DOHH2 (cell line): ENCODE results near the gene IL22RA2.

ENCODE experiments used
- H3F3A ChIP-seq: fragments of 200-600 bp; sonication (generic), shearing (Covaris generic); 2 replicates; pipeline ENCODE4 v1.6.0; 2016; ENCODE audit warnings: antibody characterized with exemption, mild to moderate bottlenecking; ENCODE audit not compliant: control insufficient read depth, insufficient read depth
- H3K27ac ChIP-seq: fragments of 200-600 bp; sonication (generic); 2 replicates; pipeline ENCODE4 v1.5.1; 2014; ENCODE audit warnings: low read depth, mild to moderate bottlenecking, low read length, moderate library complexity
- H3K27me3 ChIP-seq: fragments of 200-600 bp; sonication (generic); 2 replicates; pipeline ENCODE4 v1.6.1; 2014; ENCODE audit warnings: mild to moderate bottlenecking, low read length, mixed read lengths; ENCODE audit not compliant: control insufficient read depth
- H3K36me3 ChIP-seq: fragments of 200-600 bp; sonication (generic); 2 replicates; pipeline ENCODE4 v1.6.1; 2014; ENCODE audit warnings: mild to moderate bottlenecking, low read length, moderate library complexity, mixed read lengths; ENCODE audit not compliant: control insufficient read depth
- H3K4me1 ChIP-seq: fragments of 200-600 bp; sonication (generic); 2 replicates; pipeline ENCODE4 v1.6.1; 2014; ENCODE audit warnings: mild to moderate bottlenecking, low read length, mixed read lengths; ENCODE audit not compliant: control insufficient read depth
- H3K4me2 ChIP-seq: fragments of 200-600 bp; sonication (generic); 2 replicates; pipeline ENCODE4 v1.6.0; 2014; ENCODE audit warnings: mild to moderate bottlenecking, low read length, moderate library complexity
- H3K4me3 ChIP-seq: fragments of 200-600 bp; sonication (generic); 2 replicates; pipeline ENCODE4 v1.5.1; 2014; ENCODE audit warnings: mild to moderate bottlenecking, low read length, mixed read lengths
- H3K79me2 ChIP-seq: fragments of 200-600 bp; sonication (generic); 2 replicates; pipeline ENCODE4 v1.6.1; 2014; ENCODE audit warnings: mild to moderate bottlenecking, low read length, mixed read lengths; ENCODE audit not compliant: control insufficient read depth
- H3K9me2 ChIP-seq: fragments of 200-600 bp; sonication (generic); replicated peaks from 2 replicates; pipeline ENCODE4 v1.6.1; 2014; ENCODE audit warnings: mild to moderate bottlenecking, low read length, mixed read lengths; ENCODE audit not compliant: control insufficient read depth
- H3K9me3 ChIP-seq: fragments of 200-600 bp; sonication (generic); 2 replicates; pipeline ENCODE4 v1.6.1; 2014; ENCODE audit warnings: antibody characterized with exemption, low read length, mixed read lengths; ENCODE audit not compliant: control insufficient read depth, insufficient read depth
- H4K20me1 ChIP-seq: fragments of 200-600 bp; sonication (generic); 2 replicates; pipeline ENCODE4 v1.6.0; 2014; ENCODE audit warnings: low read depth, mild to moderate bottlenecking, antibody characterized with exemption, low read length, moderate library complexity; ENCODE audit not compliant: control insufficient read depth, insufficient read depth
- EZH2phosphoT487 ChIP-seq: fragments of 200-600 bp; sonication (generic); IDR thresholded peaks from 2 replicates; pipeline ENCODE4 v1.6.1; 2017; ENCODE audit warnings: borderline replicate concordance, mild to moderate bottlenecking, antibody characterized with exemption, low read length, moderate library complexity, mixed read lengths
- TF ChIP-seq, protein P1 (sequence below): fragments of 200-600 bp; sonication (generic); IDR thresholded peaks from one replicate; pipeline ENCODE4 v1.5.1; 2014; ENCODE audit warnings: antibody characterized with exemption, mild to moderate bottlenecking, low read depth, low read length; ENCODE audit not compliant: poor library complexity, severe bottlenecking

IL22RA2 gene

DNA sequence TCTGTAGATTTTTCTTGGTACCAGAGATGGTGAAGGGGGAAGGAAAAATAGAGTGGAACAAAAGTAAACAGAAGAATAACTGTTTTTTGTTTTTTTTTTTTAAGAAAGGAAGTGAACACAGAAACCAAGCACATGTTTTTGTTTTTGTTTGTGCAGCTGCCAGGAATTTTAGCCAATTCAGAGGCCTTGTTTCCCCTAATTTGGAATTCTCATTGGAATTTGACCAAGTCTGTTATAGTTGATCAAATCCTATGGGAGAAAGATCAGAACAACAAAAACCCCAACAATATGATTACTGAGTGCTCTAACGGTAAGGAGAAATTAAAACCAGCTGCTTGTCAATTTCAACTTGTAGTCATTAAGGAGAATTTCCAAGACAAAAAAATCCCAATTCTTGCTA lies 18.2 kb upstream of the IL22RA2 start:
- no peak overlapping the region for H3K4me2 ChIP-seq
- TF ChIP-seq, protein P1, sequence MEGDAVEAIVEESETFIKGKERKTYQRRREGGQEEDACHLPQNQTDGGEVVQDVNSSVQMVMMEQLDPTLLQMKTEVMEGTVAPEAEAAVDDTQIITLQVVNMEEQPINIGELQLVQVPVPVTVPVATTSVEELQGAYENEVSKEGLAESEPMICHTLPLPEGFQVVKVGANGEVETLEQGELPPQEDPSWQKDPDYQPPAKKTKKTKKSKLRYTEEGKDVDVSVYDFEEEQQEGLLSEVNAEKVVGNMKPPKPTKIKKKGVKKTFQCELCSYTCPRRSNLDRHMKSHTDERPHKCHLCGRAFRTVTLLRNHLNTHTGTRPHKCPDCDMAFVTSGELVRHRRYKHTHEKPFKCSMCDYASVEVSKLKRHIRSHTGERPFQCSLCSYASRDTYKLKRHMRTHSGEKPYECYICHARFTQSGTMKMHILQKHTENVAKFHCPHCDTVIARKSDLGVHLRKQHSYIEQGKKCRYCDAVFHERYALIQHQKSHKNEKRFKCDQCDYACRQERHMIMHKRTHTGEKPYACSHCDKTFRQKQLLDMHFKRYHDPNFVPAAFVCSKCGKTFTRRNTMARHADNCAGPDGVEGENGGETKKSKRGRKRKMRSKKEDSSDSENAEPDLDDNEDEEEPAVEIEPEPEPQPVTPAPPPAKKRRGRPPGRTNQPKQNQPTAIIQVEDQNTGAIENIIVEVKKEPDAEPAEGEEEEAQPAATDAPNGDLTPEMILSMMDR = no peak
- no peak for TF ChIP-seq EZH2phosphoT487
- no peaks in the 10 kb centered on the region for H3K36me3 ChIP-seq
- H3F3A ChIP-seq = no peaks in the 10 kb centered on the region
- H4K20me1 ChIP-seq = no peaks in the 10 kb centered on the region
- no peaks in the 10 kb centered on the region for H3K4me1 ChIP-seq
- H3K9me3 ChIP-seq = peaks cover 23% of the 10 kb centered on the region
- H3K9me2 ChIP-seq = no peaks in the 10 kb centered on the region
- no peaks in the 10 kb centered on the region for H3K79me2 ChIP-seq
- no peak overlapping the region for H3K27ac ChIP-seq
- no peaks in the 10 kb centered on the region for H3K27me3 ChIP-seq
- no peak overlapping the region for H3K4me3 ChIP-seq

DNA sequence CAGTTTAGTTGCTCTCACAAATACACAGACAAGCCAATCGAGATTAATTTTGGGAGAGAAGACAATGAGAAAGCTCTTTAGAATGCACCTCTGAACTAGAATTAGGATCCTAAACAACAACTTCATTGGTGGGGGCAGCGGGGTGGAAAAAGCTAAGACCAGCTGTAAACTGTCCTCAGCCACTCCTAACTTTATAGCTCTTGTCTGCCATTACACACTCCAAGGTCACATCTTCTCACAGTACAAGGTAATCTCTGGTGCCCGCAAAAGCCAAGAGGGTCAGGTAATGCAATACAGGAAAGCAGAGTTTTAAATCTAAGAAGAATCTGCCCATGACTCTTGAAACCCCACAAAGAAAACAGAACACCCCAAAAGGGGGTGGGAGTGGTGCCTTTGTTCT lies 17.8 kb upstream of the IL22RA2 start:
- no peak overlapping the region for H3K4me3 ChIP-seq
- no peaks in the 10 kb centered on the region for H4K20me1 ChIP-seq
- H3K27ac ChIP-seq = no peak overlapping the region
- H3K27me3 ChIP-seq = no peaks in the 10 kb centered on the region
- TF ChIP-seq, protein P1 = no peak
- no peaks in the 10 kb centered on the region for H3F3A ChIP-seq
- H3K36me3 ChIP-seq = no peaks in the 10 kb centered on the region
- no peak overlapping the region for H3K4me2 ChIP-seq
- H3K9me2 ChIP-seq = no peaks in the 10 kb centered on the region
- H3K79me2 ChIP-seq = no peaks in the 10 kb centered on the region
- peaks cover 25% of the 10 kb centered on the region for H3K9me3 ChIP-seq
- no peaks in the 10 kb centered on the region for H3K4me1 ChIP-seq

DNA sequence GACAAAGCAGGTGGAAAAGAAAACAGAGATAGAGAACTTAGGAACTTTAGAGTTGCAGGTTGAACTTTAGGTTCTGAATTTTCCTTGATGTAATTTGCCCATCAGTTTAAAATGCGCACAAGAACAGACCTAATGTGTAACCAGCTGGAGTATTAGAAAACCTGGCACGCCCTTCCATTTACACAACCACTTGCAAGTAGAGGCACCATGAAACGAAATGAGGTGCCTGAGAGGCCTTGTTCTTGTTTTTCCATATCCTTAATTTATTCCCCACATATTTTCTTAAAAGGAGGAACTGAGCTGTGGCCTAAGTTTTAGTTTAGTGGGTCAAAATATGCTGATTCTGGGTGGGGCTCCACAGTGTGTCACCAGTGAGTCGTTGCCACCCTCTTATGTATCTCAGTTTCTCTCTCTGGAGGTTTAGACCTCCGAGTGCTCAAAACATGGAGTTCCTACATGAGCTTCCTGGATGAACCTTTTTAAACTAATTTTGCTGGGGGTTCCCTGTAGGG lies 17.2 kb upstream of the IL22RA2 start:
- Histone ChIP-seq H3K36me3 (no peaks in the 10 kb centered on the region), H3K9me3 (peaks cover 31% of the 10 kb centered on the region), H4K20me1 (no peaks in the 10 kb centered on the region), H3K27me3 (no peaks in the 10 kb centered on the region), H3K79me2 (no peaks in the 10 kb centered on the region), H3K4me1 (no peaks in the 10 kb centered on the region), H3K9me2 (no peaks in the 10 kb centered on the region), H3F3A (no peaks in the 10 kb centered on the region), H3K27ac (no peak overlapping the region), H3K4me2 (no peak overlapping the region), H3K4me3 (no peak overlapping the region)
- TF ChIP-seq EZH2phosphoT487 = no peak
- TF ChIP-seq, protein P1 = no peak

DNA sequence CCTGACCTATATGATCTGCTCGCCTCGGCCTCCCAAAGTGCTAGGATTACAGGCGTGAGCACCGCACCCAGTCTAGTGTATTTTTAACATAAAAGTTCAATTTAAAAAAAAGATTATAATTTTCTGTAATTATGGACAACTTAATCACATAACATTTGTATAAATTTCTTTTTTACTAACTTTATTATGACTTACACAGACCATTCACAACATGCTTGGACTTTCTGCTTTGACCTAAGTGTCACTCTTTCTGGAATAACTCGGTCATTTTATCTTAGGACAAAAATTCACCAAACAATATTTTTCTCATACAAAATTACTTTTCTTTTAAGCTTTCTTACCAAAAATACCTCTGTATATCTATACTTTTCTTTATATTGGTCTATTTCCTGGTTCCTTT lies 15.4 kb upstream of the IL22RA2 start:
- H3K4me3 ChIP-seq = no peak overlapping the region
- H3K27ac ChIP-seq = no peak overlapping the region
- no peaks in the 10 kb centered on the region for H3K27me3 ChIP-seq
- no peaks in the 10 kb centered on the region for H3K79me2 ChIP-seq
- TF ChIP-seq EZH2phosphoT487 = no peak
- TF ChIP-seq, protein P1 = no peak
- H3F3A ChIP-seq = no peaks in the 10 kb centered on the region
- H3K4me1 ChIP-seq = no peaks in the 10 kb centered on the region
- H4K20me1 ChIP-seq = no peaks in the 10 kb centered on the region
- no peaks in the 10 kb centered on the region for H3K36me3 ChIP-seq
- H3K9me2 ChIP-seq = no peaks in the 10 kb centered on the region
- H3K9me3 ChIP-seq = peaks cover 41% of the 10 kb centered on the region
- H3K4me2 ChIP-seq = no peak overlapping the region
